ENCODE data around the gene CTNNBL1. TPM values are rescaled to one million over a fixed set of nuclear protein-coding genes. Genes with fewer than 3 reads are reported as not detected.

The CTNNBL1 gene
- total RNA-seq, 2 donors from 2014 or later, result 36.6 to 50.7 TPM

GRCh38 chr20:37867289-37868195, 173.7 kb downstream of the CTNNBL1 start:
- Histone ChIP-seq H3K36me3 (no peaks in the 10 kb centered on the region), H3K27ac (no peak overlapping the region), H3K4me1 (no peaks in the 10 kb centered on the region)

GRCh38 chr20:37868851-37869333, 175.1 kb downstream of the CTNNBL1 start:
- DNase-seq, result no peak
- intact Hi-C loops (cut with DNase I), result no loop called here
- H3K4me3 ChIP-seq, result no peak overlapping the region
- TF ChIP-seq, protein P1, sequence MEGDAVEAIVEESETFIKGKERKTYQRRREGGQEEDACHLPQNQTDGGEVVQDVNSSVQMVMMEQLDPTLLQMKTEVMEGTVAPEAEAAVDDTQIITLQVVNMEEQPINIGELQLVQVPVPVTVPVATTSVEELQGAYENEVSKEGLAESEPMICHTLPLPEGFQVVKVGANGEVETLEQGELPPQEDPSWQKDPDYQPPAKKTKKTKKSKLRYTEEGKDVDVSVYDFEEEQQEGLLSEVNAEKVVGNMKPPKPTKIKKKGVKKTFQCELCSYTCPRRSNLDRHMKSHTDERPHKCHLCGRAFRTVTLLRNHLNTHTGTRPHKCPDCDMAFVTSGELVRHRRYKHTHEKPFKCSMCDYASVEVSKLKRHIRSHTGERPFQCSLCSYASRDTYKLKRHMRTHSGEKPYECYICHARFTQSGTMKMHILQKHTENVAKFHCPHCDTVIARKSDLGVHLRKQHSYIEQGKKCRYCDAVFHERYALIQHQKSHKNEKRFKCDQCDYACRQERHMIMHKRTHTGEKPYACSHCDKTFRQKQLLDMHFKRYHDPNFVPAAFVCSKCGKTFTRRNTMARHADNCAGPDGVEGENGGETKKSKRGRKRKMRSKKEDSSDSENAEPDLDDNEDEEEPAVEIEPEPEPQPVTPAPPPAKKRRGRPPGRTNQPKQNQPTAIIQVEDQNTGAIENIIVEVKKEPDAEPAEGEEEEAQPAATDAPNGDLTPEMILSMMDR (IDR thresholded peaks at IDR 0.05), result no peak
- no peaks in the 10 kb centered on the region for H3K4me1 ChIP-seq
- no peaks in the 10 kb centered on the region for H3K9me3 ChIP-seq
- no peaks in the 10 kb centered on the region for H3K27me3 ChIP-seq
- no peaks in the 10 kb centered on the region for H3K36me3 ChIP-seq
- no peak overlapping the region for H3K27ac ChIP-seq
- no peak overlapping the region for H3K9ac ChIP-seq (ENCODE audit: low read depth in 2 of 2, low read length in 2 of 2)

More at GRCh38 chr20:37867289-37868195, 173.7 kb downstream of the CTNNBL1 start:
- no peak overlapping the region for H3K9ac ChIP-seq (ENCODE audit: low read depth in 2 of 2, low read length in 2 of 2)
- TF ChIP-seq, protein P1 (IDR thresholded peaks at IDR 0.05), result no peak
- intact Hi-C loops (cut with DNase I), result no loop called here
- no peaks in the 10 kb centered on the region for H3K9me3 ChIP-seq
- H3K4me3 ChIP-seq, result no peak overlapping the region
- DNase-seq, result no peak
- H3K27me3 ChIP-seq, result no peaks in the 10 kb centered on the region

DNA sequence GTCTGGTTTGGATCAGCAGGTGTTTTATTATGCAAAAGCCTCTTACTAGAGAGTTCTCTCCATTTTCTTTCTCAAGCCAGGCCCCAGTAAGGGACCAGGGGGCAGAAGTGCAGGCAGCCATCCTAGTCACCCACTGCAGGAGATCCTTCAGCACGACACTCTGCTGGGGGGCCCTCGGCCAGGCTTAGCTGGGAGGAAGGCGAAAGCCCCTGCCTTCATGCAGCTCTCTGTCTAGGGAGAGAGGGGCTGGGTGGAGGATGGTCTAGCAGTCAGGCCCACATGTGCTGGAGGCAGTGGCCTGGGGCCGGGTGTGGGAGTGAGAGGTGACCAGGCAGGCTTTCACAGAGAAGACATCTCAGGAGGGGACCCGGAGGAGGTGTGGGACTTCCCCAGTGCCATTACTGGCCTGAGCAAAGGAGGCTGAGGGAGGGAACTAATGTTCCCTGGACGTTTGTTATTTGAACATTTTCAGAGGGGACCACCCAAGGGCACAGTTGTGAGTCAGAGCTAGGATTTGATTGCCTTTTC, 175.6 kb downstream of the CTNNBL1 start:
- no peak for DNase-seq
- H3K27me3 ChIP-seq, result no peaks in the 10 kb centered on the region
- no peaks in the 10 kb centered on the region for H3K9me3 ChIP-seq
- no peaks in the 10 kb centered on the region for H3K4me1 ChIP-seq
- no peak overlapping the region for H3K9ac ChIP-seq (ENCODE audit: low read depth in 2 of 2, low read length in 2 of 2)
- no peak overlapping the region for H3K4me3 ChIP-seq
- intact Hi-C loops (cut with DNase I), result no loop called here
- TF ChIP-seq, protein P1 (IDR thresholded peaks at IDR 0.05), result no peak
- no peaks in the 10 kb centered on the region for H3K36me3 ChIP-seq
- H3K27ac ChIP-seq, result no peak overlapping the region

DNA sequence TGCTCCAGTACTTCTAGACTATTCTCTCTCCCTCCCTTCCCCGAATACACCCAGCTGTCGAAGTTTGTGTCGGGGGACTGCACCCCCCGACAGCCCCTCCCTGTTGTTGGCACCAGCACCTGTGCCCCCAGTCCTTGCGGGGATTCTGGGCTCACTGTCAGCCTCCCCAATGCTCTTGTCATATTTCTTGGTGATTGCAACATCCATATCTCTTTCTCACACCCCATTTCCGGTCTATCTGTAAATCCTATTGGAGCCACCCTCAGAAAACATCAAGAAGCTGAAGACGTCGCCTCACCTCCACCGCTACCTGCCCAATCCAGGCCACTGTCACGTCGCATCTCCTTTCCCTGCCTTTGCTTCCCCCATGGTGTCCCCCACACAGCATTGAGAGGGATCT, 176.5 kb downstream of the CTNNBL1 start:
- TF ChIP-seq, protein P1 (IDR thresholded peaks at IDR 0.05), result no peak
- no peak for DNase-seq
- Histone ChIP-seq H3K9ac (ENCODE audit: low read depth in 2 of 2, low read length in 2 of 2) (no peak overlapping the region), H3K4me1 (no peaks in the 10 kb centered on the region), H3K27me3 (no peaks in the 10 kb centered on the region), H3K27ac (no peak overlapping the region), H3K9me3 (no peaks in the 10 kb centered on the region), H3K4me3 (no peak overlapping the region), H3K36me3 (no peaks in the 10 kb centered on the region)
- intact Hi-C loops (cut with DNase I), result no loop called here

DNA sequence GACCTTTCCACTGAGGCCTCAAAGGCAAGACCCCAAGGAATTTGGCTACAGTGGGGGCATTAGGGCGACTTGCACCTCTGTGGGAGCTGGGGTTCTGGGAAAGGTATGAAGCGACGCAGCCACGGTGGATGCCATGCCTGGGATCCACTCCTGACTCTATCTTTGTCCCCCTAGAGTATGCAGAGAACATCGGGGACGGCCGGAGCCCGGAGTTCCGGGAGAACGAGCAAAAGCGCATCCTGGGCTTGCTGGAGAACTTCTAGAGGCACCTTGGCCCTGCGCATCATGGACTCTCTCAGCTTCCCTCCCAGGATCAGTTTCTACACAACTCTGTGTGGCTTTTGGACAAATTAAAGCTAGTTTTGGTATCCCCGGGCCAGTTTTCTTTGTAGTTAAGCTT, 177.9 kb downstream of the CTNNBL1 start:
- TF ChIP-seq, protein P1 (IDR thresholded peaks at IDR 0.05), result no peak

More for the DNA sequence above, 177.9 kb downstream of the CTNNBL1 start:
- no peak overlapping the region for H3K27ac ChIP-seq
- no peaks in the 10 kb centered on the region for H3K4me1 ChIP-seq
- no peak for DNase-seq
- no peak overlapping the region for H3K4me3 ChIP-seq
- intact Hi-C loops (cut with DNase I), result no loop called here
- H3K36me3 ChIP-seq, result no peaks in the 10 kb centered on the region
- H3K27me3 ChIP-seq, result no peaks in the 10 kb centered on the region
- no peaks in the 10 kb centered on the region for H3K9me3 ChIP-seq
- no peak overlapping the region for H3K9ac ChIP-seq (ENCODE audit: low read depth in 2 of 2, low read length in 2 of 2)

All from colonic mucosa (tissue), 4 donors.